WTC11 (cell line): ENCODE data around the gene GPR160. TPM values are rescaled to one million over a fixed set of nuclear protein-coding genes. Genes with fewer than 3 reads are reported as not detected.

ENCODE experiments used
- ATAC-seq: fragments of 200-7000 bp; cut with Tn5 transposase; 2 replicates; pipeline ENCODE4 v1.10.0; 2021; ENCODE audit warnings: mild to moderate bottlenecking, moderate library complexity
- CTCF ChIA-PET: fragments of 300-600 bp; sonication (Branson Sonifier 250); formaldehyde crosslinking; loops from one replicate; lab custom pipeline; 2021; ENCODE audit warnings: antibody characterized with exemption; lab: Charles Lee
- POLR2A ChIA-PET: fragments of 350-600 bp; sonication (Branson Sonifier 250); formaldehyde crosslinking; loops from one replicate; lab custom pipeline; 2021; ENCODE audit warnings: antibody characterized with exemption; lab: Charles Lee
- DNase-seq: peaks from one replicate; pipeline ENCODE4 v3.0.0; 2021; ENCODE audit warnings: low spot score
- H3K27ac Mint-ChIP-seq: 2 replicates; pipeline ENCODE4 v1.8.0; 2021; ENCODE audit warnings: mixed read lengths
- H3K27me3 Mint-ChIP-seq: 2 replicates; pipeline ENCODE4 v1.8.0; 2021; ENCODE audit warnings: low read depth, mild to moderate bottlenecking, moderate library complexity, mixed read lengths
- H3K36me3 Mint-ChIP-seq: 2 replicates; pipeline ENCODE4 v1.8.0; 2021; ENCODE audit warnings: mixed read lengths
- H3K4me1 Mint-ChIP-seq: 2 replicates; pipeline ENCODE4 v1.8.0; 2022; ENCODE audit warnings: mixed read lengths
- H3K4me3 Mint-ChIP-seq: 2 replicates; pipeline ENCODE4 v1.8.0; 2021; ENCODE audit warnings: mild to moderate bottlenecking, moderate library complexity, mixed read lengths
- H3K9me3 Mint-ChIP-seq: 2 replicates; pipeline ENCODE4 v1.8.0; 2021; ENCODE audit warnings: mixed read lengths
- CREM ChIP-seq: sonication (generic); formaldehyde crosslinking; IDR thresholded peaks from 2 replicates; pipeline ENCODE4 v1.8.1; 2022; ENCODE audit warnings: mild to moderate bottlenecking, missing genetic modification reagents, moderate library complexity
- FOXK1 ChIP-seq: sonication (generic); formaldehyde crosslinking; IDR thresholded peaks from 2 replicates; pipeline ENCODE4 v1.8.0; 2022; ENCODE audit warnings: mild to moderate bottlenecking, moderate library complexity, missing genetic modification reagents
- JAZF1 ChIP-seq: fragments of 250-450 bp; sonication (Bioruptor Pico); IDR thresholded peaks from 2 replicates; pipeline ENCODE4 v1.9.0; 2021; ENCODE audit warnings: moderate library complexity, mild to moderate bottlenecking, inconsistent platforms
- JUN ChIP-seq: sonication (generic); formaldehyde crosslinking; IDR thresholded peaks from 2 replicates; pipeline ENCODE4 v1.8.0; 2023; ENCODE audit warnings: mild to moderate bottlenecking, missing genetic modification reagents
- MXD4 ChIP-seq: fragments of 250-450 bp; sonication (Bioruptor Pico); IDR thresholded peaks from 2 replicates; pipeline ENCODE4 v1.8.0; 2021; ENCODE audit warnings: mild to moderate bottlenecking, moderate library complexity, borderline replicate concordance
- MYBL2 ChIP-seq: sonication (generic); formaldehyde crosslinking; IDR thresholded peaks from 2 replicates; pipeline ENCODE4 v1.8.1; 2023; ENCODE audit warnings: mild to moderate bottlenecking, moderate library complexity, missing genetic modification reagents
- NR3C1 ChIP-seq: sonication (generic); formaldehyde crosslinking; conservative IDR thresholded peaks from 2 replicates; pipeline ENCODE4 v1.8.1; 2023; ENCODE audit warnings: low read depth, mild to moderate bottlenecking, missing genetic modification reagents
- TCF7 ChIP-seq: sonication (generic); formaldehyde crosslinking; IDR thresholded peaks from 2 replicates; pipeline ENCODE4 v1.8.0; 2022; ENCODE audit warnings: mild to moderate bottlenecking, low read depth, missing genetic modification reagents, moderate library complexity
- TP53 ChIP-seq: sonication (generic); formaldehyde crosslinking; IDR thresholded peaks from 2 replicates; pipeline ENCODE4 v1.8.1; 2023; ENCODE audit warnings: mild to moderate bottlenecking, missing genetic modification reagents
- ZBTB21 ChIP-seq: sonication (generic); formaldehyde crosslinking; IDR thresholded peaks from 2 replicates; pipeline ENCODE4 v1.8.1; 2023; ENCODE audit warnings: mild to moderate bottlenecking, missing genetic modification reagents, borderline replicate concordance
- ZNF121 ChIP-seq: sonication (generic); formaldehyde crosslinking; IDR thresholded peaks from 2 replicates; pipeline ENCODE4 v1.8.0; 2023; ENCODE audit warnings: missing genetic modification reagents
- ZNF219 ChIP-seq: sonication (generic); formaldehyde crosslinking; IDR thresholded peaks from 2 replicates; pipeline ENCODE4 v1.8.0; 2023; ENCODE audit warnings: missing genetic modification reagents, mild to moderate bottlenecking, borderline replicate concordance
- ZNF232 ChIP-seq: sonication (generic); formaldehyde crosslinking; IDR thresholded peaks from 2 replicates; pipeline ENCODE4 v1.8.0; 2022; ENCODE audit warnings: mild to moderate bottlenecking, missing genetic modification reagents
- ZNF317 ChIP-seq: sonication (generic); formaldehyde crosslinking; IDR thresholded peaks from 2 replicates; pipeline ENCODE4 v1.8.1; 2023; ENCODE audit warnings: low read depth, mild to moderate bottlenecking, moderate library complexity, missing genetic modification reagents, borderline replicate concordance
- total RNA-seq: library from RNA; stranded (reverse); gene quantifications from 3 replicates; pipeline ENCODE4 v1.2.3, GENCODE V29; 2021
- TF ChIP-seq, protein P1 (sequence below): sonication (generic); formaldehyde crosslinking; IDR thresholded peaks from 2 replicates; pipeline ENCODE4 v1.8.1; 2023; ENCODE audit warnings: mild to moderate bottlenecking, missing genetic modification reagents, moderate library complexity
- TF ChIP-seq, protein P2 (sequence below): fragments of 200-600 bp; IDR thresholded peaks from 2 replicates; pipeline ENCODE4 v1.8.0; 2022; ENCODE audit warnings: antibody characterized with exemption
- TF ChIP-seq, protein P3 (sequence below): sonication (generic); formaldehyde crosslinking; IDR thresholded peaks from 2 replicates; pipeline ENCODE4 v1.8.1; 2022; ENCODE audit warnings: mild to moderate bottlenecking, missing genetic modification reagents, moderate library complexity, borderline replicate concordance
- TF ChIP-seq, protein P4 (sequence below): sonication (generic); formaldehyde crosslinking; IDR thresholded peaks from 2 replicates; pipeline ENCODE4 v1.8.0; 2023; ENCODE audit warnings: missing genetic modification reagents, mild to moderate bottlenecking, borderline replicate concordance
- TF ChIP-seq, protein P5 (sequence below): sonication (generic); formaldehyde crosslinking; conservative IDR thresholded peaks from 2 replicates; pipeline ENCODE4 v1.8.1; 2022; ENCODE audit warnings: mild to moderate bottlenecking, missing genetic modification reagents
- TF ChIP-seq, protein P6 (sequence below): fragments of 250-450 bp; sonication (Bioruptor Pico); IDR thresholded peaks from 2 replicates; pipeline ENCODE4 v1.9.0; 2021; ENCODE audit warnings: mild to moderate bottlenecking, borderline replicate concordance

Gene GPR160
- total RNA-seq, 1 experiment from 2014 or later, result 28.9 TPM

DNA sequence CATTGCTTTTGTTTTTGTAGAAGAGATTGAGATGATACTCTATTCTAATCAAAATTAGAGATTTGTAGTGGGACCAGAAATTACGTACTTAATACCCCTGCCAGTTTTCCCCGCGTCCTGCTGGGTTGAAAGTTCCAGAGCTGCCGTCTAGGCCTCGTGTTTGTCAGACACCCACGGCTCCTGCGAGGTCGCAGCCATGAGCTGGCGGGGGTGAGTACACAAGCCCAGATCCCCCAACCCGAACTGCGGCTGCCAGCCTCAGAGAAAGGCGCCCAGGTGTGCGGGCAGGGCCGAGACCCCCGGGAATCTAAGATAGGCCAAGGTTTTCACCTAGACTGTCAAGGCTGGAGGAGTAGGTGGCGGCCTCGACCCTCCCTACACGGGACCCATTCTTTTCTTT is 26.3 kb downstream of the GPR160 start (continued):
- TF ChIP-seq, protein P1, sequence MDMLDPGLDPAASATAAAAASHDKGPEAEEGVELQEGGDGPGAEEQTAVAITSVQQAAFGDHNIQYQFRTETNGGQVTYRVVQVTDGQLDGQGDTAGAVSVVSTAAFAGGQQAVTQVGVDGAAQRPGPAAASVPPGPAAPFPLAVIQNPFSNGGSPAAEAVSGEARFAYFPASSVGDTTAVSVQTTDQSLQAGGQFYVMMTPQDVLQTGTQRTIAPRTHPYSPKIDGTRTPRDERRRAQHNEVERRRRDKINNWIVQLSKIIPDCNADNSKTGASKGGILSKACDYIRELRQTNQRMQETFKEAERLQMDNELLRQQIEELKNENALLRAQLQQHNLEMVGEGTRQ, result no peak
- TF ChIP-seq CREM (CRISPR knock-in tag), result no peak

DNA sequence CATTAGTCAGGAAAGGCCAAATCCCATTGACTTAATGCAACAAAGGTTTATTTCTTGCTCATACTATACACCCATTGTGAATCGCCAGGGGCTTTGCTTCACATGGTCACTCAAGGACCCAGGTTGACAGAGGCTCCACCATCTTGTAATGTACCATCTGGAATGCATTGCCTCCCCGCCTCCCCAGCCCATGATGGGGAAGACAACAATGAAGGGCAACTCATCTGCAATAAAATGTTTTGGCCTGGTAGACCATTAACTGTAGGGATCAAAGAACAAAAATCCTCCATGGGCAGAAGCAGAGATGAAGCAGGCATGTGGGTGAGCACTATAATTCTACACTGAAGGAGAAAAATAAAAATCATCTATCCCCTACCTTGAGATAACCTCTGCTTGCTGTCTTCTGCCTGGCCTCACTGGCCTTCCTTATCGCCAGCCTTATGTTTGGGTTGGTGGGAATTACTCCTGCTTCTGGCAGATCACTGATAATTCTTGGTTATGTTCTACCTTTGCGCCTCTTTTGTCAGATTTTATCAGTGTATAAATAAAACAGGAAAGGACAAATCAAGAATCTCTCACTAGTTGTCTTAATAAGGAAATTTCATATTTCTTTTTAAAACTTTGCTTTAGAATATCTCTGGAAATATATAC is 37.8 kb downstream of the GPR160 start:
- Mint-ChIP-seq H3K36me3 (peaks cover 22% of the 10 kb centered on the region), H3K4me1 (peaks cover 9% of the 10 kb centered on the region), H3K4me3 (no peak overlapping the region), H3K9me3 (peaks cover 21% of the 10 kb centered on the region), H3K27ac (no peak overlapping the region), H3K27me3 (no peaks in the 10 kb centered on the region; the same call in 1 of the 2 replicates)
- TF ChIP-seq ZNF317 (CRISPR knock-in tag) (no peak), ZNF219 (CRISPR knock-in tag) (no peak), TCF7 (CRISPR knock-in tag) (no peak), MXD4 (CRISPR knock-in tag) (no peak)
- TF ChIP-seq, protein P2, sequence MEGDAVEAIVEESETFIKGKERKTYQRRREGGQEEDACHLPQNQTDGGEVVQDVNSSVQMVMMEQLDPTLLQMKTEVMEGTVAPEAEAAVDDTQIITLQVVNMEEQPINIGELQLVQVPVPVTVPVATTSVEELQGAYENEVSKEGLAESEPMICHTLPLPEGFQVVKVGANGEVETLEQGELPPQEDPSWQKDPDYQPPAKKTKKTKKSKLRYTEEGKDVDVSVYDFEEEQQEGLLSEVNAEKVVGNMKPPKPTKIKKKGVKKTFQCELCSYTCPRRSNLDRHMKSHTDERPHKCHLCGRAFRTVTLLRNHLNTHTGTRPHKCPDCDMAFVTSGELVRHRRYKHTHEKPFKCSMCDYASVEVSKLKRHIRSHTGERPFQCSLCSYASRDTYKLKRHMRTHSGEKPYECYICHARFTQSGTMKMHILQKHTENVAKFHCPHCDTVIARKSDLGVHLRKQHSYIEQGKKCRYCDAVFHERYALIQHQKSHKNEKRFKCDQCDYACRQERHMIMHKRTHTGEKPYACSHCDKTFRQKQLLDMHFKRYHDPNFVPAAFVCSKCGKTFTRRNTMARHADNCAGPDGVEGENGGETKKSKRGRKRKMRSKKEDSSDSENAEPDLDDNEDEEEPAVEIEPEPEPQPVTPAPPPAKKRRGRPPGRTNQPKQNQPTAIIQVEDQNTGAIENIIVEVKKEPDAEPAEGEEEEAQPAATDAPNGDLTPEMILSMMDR, result no peak
- TF ChIP-seq, protein P3, sequence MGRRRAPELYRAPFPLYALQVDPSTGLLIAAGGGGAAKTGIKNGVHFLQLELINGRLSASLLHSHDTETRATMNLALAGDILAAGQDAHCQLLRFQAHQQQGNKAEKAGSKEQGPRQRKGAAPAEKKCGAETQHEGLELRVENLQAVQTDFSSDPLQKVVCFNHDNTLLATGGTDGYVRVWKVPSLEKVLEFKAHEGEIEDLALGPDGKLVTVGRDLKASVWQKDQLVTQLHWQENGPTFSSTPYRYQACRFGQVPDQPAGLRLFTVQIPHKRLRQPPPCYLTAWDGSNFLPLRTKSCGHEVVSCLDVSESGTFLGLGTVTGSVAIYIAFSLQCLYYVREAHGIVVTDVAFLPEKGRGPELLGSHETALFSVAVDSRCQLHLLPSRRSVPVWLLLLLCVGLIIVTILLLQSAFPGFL, result no peak
- ChIA-PET POLR2A (no interaction called here), CTCF (no interaction called here)
- ATAC-seq (no peak), DNase-seq (no peak)

DNA sequence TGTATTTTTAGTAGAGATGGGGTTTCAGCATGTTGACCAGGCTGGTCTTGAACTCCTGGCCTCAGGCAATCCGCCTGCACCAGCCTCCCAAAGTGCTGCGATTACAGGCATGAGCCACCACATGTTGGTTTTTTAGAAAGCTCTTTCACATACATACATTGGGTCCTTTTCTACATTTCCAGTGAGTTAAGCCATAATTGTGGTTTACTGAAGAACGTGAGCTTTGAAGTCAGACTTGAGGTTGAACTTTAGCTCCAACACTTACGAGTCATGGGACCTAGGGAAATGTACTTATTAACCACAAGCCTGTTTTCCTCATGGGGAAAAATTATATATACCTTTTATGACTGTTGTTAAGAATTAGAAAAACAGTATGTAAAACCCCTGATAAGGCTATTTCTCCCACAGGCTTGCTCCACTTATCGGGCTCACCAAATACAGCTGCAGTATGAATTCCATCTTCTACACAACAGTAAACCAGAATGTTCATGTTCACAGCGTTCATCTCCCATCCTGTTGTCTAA is 39.0 kb downstream of the GPR160 start:
- Mint-ChIP-seq H3K27me3 (no peaks in the 10 kb centered on the region; the same call in 1 of the 2 replicates), H3K9me3 (peaks cover 12% of the 10 kb centered on the region), H3K4me1 (peaks cover 8% of the 10 kb centered on the region), H3K4me3 (no peak overlapping the region), H3K27ac (no peak overlapping the region), H3K36me3 (peaks cover 14% of the 10 kb centered on the region)
- DNase-seq, result no peak
- CTCF ChIA-PET, result interaction anchor here (0.6 to 4.3 kb wide), 4 partner anchors 14 to 1110 kb away, joined by 3 to 38 read pairs (median 5); no protein-coding TSS in a partner anchor
- POLR2A ChIA-PET, result no interaction called here
- ATAC-seq, result no peak
- TF ChIP-seq JUN (CRISPR knock-in tag) (no peak), JAZF1 (CRISPR knock-in tag) (no peak), TP53 (CRISPR knock-in tag) (no peak), ZNF121 (CRISPR knock-in tag) (no peak), ZNF317 (CRISPR knock-in tag) (no peak), ZBTB21 (CRISPR knock-in tag) (no peak), FOXK1 (CRISPR knock-in tag) (no peak), ZNF232 (CRISPR knock-in tag) (no peak), NR3C1 (CRISPR knock-in tag) (no peak), MYBL2 (CRISPR knock-in tag) (no peak)
- TF ChIP-seq, protein P4, sequence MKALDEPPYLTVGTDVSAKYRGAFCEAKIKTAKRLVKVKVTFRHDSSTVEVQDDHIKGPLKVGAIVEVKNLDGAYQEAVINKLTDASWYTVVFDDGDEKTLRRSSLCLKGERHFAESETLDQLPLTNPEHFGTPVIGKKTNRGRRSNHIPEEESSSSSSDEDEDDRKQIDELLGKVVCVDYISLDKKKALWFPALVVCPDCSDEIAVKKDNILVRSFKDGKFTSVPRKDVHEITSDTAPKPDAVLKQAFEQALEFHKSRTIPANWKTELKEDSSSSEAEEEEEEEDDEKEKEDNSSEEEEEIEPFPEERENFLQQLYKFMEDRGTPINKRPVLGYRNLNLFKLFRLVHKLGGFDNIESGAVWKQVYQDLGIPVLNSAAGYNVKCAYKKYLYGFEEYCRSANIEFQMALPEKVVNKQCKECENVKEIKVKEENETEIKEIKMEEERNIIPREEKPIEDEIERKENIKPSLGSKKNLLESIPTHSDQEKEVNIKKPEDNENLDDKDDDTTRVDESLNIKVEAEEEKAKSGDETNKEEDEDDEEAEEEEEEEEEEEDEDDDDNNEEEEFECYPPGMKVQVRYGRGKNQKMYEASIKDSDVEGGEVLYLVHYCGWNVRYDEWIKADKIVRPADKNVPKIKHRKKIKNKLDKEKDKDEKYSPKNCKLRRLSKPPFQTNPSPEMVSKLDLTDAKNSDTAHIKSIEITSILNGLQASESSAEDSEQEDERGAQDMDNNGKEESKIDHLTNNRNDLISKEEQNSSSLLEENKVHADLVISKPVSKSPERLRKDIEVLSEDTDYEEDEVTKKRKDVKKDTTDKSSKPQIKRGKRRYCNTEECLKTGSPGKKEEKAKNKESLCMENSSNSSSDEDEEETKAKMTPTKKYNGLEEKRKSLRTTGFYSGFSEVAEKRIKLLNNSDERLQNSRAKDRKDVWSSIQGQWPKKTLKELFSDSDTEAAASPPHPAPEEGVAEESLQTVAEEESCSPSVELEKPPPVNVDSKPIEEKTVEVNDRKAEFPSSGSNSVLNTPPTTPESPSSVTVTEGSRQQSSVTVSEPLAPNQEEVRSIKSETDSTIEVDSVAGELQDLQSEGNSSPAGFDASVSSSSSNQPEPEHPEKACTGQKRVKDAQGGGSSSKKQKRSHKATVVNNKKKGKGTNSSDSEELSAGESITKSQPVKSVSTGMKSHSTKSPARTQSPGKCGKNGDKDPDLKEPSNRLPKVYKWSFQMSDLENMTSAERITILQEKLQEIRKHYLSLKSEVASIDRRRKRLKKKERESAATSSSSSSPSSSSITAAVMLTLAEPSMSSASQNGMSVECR (CRISPR knock-in tag), result no peak
- TF ChIP-seq, protein P5, sequence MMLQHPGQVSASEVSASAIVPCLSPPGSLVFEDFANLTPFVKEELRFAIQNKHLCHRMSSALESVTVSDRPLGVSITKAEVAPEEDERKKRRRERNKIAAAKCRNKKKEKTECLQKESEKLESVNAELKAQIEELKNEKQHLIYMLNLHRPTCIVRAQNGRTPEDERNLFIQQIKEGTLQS (CRISPR knock-in tag), result no peak
- TF ChIP-seq, protein P6, sequence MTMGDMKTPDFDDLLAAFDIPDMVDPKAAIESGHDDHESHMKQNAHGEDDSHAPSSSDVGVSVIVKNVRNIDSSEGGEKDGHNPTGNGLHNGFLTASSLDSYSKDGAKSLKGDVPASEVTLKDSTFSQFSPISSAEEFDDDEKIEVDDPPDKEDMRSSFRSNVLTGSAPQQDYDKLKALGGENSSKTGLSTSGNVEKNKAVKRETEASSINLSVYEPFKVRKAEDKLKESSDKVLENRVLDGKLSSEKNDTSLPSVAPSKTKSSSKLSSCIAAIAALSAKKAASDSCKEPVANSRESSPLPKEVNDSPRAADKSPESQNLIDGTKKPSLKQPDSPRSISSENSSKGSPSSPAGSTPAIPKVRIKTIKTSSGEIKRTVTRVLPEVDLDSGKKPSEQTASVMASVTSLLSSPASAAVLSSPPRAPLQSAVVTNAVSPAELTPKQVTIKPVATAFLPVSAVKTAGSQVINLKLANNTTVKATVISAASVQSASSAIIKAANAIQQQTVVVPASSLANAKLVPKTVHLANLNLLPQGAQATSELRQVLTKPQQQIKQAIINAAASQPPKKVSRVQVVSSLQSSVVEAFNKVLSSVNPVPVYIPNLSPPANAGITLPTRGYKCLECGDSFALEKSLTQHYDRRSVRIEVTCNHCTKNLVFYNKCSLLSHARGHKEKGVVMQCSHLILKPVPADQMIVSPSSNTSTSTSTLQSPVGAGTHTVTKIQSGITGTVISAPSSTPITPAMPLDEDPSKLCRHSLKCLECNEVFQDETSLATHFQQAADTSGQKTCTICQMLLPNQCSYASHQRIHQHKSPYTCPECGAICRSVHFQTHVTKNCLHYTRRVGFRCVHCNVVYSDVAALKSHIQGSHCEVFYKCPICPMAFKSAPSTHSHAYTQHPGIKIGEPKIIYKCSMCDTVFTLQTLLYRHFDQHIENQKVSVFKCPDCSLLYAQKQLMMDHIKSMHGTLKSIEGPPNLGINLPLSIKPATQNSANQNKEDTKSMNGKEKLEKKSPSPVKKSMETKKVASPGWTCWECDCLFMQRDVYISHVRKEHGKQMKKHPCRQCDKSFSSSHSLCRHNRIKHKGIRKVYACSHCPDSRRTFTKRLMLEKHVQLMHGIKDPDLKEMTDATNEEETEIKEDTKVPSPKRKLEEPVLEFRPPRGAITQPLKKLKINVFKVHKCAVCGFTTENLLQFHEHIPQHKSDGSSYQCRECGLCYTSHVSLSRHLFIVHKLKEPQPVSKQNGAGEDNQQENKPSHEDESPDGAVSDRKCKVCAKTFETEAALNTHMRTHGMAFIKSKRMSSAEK, result no peak
